DMS153 treated with DMSO at 0.1 percent for 48 hours (cell line): Measurements from ENCODE around the gene LZTR1.

Source experiments
- DNase-seq: peaks from one replicate; lab custom pipeline; 2025; ENCODE audit not compliant: unreplicated experiment; lab: John Stamatoyannopoulos, UW

LZTR1 gene

GRCh38 chr22:20979940-20980453 is 2.1 kb upstream of the LZTR1 start:
- DNase-seq = no peak

- no peak for DNase-seq
Observed at GRCh38 chr22:20980523-20980922, 1.6 kb upstream of the LZTR1 start.

- no peak for DNase-seq
Observed at GRCh38 chr22:20980938-20981722, 967 bp upstream of the LZTR1 start.

DNA sequence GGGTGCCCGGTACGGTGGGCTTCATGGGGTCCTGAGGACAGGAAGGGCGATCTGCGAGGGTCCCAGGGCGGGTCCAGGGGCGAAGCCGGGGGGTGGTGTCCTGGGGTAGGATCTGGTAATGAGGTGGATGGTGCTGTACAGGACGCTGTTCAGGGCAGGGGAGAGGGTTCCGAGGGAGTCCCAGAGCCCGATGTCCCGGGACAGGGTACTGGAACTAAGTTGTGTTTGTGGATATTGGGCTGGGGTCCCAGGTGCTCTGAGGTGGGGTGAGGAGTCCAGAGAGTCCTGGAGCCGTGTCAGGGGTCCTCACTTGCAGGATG is 426 bp downstream of the LZTR1 start:
- no peak for DNase-seq

GRCh38 chr22:20983081-20983771 is 1.1 kb downstream of the LZTR1 start:
- no peak for DNase-seq

DNA sequence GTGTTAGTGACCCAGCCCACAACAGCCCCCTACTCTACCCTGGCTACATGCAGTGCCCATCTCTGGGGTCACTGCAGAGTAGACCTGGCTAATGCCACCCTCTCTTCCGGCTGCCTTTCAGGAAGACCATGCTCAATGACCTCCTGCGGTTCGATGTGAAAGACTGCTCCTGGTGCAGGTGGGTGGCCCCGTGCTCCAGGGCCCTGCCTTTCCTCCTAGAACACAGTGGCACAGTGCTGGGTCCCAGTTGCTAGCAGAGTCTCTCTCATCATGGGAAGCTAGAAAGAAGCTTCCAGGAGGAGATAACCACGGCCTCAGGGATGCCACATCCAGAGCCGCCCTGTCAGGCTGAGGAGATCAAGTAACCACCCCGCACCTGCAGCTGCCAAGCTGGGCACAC is 3.6 kb downstream of the LZTR1 start:
- no peak for DNase-seq

- DNase-seq = no peak
Observed at GRCh38 chr22:20986365-20986764, 4.3 kb downstream of the LZTR1 start.

- DNase-seq = no peak
Observed at GRCh38 chr22:20987375-20987774, 5.3 kb downstream of the LZTR1 start.

GRCh38 chr22:20988573-20989322 is 6.7 kb downstream of the LZTR1 start:
- no peak for DNase-seq

GRCh38 chr22:20989323-20990138 is 7.4 kb downstream of the LZTR1 start:
- DNase-seq = no peak

DNA sequence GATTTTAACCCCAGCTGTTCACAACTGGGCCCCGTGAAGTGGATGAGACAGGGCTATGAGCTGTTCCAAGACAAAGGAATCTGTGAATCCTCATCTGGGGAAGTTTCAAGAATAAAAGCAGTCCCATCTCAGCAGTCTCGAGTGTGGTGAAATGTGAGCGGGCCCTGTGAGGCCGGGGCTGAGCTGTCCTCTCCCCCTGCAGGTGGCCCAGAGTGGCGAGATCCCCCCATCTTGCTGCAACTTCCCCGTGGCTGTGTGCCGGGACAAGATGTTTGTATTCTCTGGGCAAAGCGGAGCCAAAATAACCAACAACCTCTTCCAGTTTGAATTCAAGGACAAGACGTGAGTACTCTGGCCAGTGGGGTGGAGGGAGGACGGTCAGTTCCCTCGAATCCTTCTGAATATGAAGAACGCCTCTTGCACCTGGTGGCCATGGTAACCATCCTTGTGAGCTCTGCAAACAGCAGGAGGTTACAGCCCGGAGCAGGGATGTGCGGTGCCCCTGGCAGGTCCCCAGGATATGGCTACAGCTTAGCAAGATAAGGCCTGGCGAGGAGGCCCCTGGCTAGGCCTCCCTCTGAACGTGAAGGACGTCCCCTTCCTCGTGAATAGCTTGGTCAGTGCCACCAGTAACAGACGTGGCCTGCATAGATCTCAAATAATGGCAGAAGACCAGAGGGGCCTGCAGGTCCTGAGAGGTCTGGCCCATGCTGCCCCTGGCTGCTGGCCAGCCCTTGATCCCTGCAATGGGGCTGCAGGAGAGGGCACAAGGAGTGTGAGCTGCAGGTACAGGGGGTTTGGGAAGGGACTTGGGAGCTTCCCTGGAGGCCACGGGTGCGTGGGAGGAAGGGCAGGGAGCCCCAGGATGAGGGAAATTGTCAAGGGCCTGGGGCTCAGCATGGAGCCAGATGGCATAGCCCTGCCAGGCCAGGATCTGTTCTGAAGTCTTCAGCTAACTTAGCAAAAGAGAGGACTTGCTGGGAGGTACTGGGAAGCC is 8.4 kb downstream of the LZTR1 start:
- no peak for DNase-seq

DNA sequence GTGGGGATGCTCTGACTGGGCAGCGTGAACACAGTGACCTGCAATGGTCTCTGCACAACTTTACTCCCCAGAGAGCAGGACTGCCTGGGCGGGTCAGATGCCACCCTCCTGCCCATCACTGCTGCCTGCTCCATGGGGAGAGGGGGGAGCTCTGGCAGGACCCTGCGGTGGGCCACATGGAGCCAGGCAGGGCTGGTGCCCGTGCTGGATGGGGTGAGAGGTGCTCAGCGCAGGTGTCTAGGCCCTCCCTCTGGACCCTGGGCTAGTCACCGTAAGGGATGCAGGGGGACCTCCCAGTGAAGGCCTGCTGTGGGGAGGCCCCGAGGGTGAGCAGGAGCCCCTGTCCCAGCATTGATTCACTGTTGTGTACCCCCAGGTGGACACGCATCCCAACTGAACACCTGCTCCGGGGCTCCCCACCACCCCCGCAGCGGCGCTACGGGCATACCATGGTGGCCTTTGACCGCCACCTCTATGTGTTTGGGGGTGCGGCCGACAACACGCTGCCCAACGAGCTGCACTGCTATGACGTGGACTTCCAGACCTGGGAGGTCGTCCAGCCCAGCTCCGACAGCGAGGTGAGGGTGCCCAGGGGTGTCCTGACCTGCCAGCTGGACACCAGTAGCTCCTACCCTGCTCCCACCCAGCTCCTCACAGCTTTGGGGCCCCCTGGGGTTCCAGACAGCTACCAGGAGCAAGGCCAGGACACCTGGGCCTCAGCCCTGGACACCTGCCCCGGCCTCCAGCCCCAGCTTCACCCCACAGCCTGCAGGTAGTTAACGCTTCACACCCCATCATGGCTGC is 9.4 kb downstream of the LZTR1 start:
- no peak for DNase-seq

DNA sequence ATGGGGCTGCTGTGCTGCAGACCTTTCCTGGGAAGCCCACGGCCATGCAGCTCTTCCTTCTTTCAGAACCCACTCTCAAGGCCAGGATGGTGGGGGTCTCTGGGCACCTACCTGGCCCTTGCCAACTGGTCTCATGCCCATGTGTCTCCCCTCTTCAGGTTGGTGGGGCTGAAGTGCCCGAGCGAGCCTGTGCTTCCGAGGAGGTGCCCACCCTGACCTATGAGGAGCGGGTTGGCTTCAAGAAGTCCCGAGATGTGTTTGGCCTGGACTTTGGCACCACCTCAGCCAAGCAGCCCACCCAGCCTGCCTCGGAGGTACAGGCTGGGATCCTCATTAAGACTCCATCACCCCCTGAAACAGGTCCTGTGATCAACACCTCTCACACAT is 10.0 kb downstream of the LZTR1 start:
- no peak for DNase-seq

DNA sequence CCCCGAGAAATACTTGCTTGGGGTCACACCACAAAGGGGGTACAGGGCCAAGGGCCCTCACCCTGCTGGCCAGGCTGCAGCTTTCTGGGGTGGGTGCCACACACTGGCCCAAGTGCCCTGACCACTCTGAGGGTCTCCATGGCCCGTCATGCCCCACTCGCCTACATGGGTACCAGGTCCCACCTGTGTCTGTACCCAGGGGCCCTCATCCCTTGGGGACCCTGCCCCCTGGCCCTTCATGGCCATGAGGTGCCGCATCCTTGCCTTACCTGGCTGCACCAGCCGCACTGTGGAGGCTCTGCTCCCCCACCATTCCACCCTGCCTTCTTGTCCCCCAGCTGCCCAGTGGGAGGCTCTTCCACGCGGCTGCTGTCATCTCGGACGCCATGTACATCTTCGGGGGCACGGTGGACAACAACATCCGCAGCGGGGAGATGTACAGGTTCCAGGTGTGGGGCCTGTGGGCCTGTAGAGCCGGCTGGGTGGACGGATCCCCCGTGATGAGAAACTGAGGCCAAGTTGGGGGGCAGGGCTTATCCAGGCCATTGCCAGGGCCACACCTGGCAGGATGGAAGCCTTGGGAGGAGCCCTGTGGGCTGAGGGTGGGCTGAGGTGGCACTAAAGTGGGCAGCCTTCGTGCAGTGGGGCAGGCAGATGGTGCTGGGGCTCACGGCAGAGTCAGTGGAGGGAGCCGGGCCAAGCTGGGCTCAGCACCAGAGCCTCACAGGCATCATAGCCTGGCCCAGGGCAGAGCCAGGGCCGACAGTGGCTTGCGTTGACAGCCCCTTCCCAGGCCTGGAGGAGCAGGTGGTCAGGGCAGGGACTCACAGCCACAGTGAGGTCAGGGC is 10.6 kb downstream of the LZTR1 start:
- no peak for DNase-seq

GRCh38 chr22:20993304-20994127 is 11.4 kb downstream of the LZTR1 start:
- DNase-seq = no peak

GRCh38 chr22:20994128-20994901 is 12.2 kb downstream of the LZTR1 start:
- DNase-seq = no peak

DNA sequence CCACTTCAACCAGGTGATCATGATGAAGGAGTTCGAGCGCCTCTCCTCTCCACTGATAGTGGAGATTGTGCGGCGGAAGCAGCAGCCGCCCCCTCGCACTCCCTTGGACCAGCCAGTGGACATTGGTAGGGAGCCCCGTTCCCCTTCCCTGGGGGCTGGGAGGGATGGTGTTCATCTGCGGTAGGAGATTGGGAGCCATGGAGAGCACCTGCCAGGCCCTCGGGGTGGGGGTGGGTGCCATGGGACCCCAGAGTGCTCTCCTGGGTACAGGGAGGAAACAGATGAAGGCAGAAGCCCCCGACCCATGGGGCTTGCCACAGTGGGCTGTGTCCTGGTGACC is 12.8 kb downstream of the LZTR1 start:
- DNase-seq = no peak
